Measurements from ENCODE around the gene NDOR1.

DNA sequence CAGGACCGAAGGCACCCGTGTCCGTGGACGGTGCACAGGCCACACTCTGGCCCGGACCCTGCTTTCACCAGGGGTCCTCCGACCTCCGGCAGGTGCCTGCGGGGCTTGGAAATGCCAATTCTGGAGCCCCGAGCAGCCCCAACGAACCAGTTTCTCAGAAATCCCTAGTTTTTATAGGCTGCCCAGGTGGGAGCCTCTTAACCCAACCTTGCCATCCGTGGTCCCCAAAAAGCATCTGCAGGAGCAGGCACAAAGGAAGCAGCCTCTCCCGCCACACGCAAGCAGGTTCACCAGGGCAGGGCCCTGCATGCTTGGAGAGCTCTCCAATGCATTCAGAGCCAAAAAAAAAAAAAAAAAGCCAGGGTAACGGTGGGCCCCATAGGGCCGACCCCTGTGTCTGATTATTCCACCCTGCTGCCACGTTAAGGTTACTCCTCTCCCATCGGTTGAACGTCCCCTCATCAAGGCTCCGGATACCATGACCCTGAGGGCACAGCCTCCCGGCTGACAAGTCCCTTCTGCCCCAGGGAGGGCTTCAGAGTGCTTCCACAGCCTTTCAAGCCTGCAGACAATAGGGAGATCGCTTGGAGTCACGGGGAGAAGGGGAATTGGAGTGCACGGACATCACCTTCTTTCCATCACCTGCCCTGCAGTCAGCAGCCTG lies 4.2 kb upstream of the NDOR1 start:
- no peak for TF ChIP-seq EP300 (IDR thresholded peaks at IDR 0.05; ENCODE audit: low read depth)
- no peak for TF ChIP-seq POLR2AphosphoS5 (IDR thresholded peaks at IDR 0.05)
- no peak for TF ChIP-seq POLR2A (IDR thresholded peaks at IDR 0.05)

Measured in transverse colon (tissue), 3 donors.